ENCODE results near the gene CLK2. TPM values are rescaled to one million over a fixed set of nuclear protein-coding genes. Genes with fewer than 3 reads are reported as not detected.

CLK2 gene
- total and polyA plus RNA-seq, 2 donors (not counting 3 experiments of a cell fraction or from before 2014, with no cell fraction given) = 69.1 to 80.9 TPM

DNA sequence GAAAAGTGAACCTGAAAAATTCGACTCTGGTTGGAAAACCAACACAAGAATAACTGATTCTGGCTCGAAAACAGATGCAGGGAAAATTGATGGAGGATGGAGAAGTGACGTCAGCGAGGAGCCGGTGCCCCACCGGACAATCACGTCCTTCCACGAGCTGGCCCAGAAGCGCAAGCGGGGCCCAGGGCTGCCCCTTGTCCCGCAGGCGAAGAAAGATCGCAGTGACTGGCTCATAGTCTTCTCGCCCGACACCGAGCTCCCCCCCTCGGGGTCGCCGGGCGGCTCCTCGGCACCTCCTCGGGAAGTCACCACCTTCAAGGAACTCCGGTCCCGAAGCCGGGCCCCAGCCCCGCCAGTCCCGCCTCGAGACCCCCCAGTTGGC is 49.3 kb upstream of the CLK2 start:
- BruUV-seq (replicated peaks) = no TSS peak

More for the DNA sequence above, 49.3 kb upstream of the CLK2 start:
- no peak overlapping the region for H3K9ac ChIP-seq (replicated peaks; ENCODE audit: extremely low read depth, insufficient read depth, low read length)
- peak; percentile 57 for DNase-seq (ENCODE audit: low read depth, low spot score)
- ChIA-PET CTCF (interaction anchor here (1.1 to 7.2 kb wide), 8 partner anchors 15 to 116 kb away, joined by 3 to 115 read pairs (median 6); partner anchors contain the start of genes CLK2 and FDPS), POLR2A (interaction anchor here (1.4 to 2.6 kb wide), 2 partner anchors 50 to 72 kb away, joined by 8 to 12 read pairs; partner anchors contain the start of gene CLK2)
- intact Hi-C loops (cut with micrococcal nuclease) (loop anchor here (5.0 kb wide), 1 partner anchor 325 kb away; no protein-coding TSS in a partner anchor), dilution Hi-C loops (cut with MboI; ENCODE audit: extremely low pct_ligation_motif_present, low sequenced_read_pairs) (no loop called here)
- H4K20me1 ChIP-seq (replicated peaks; ENCODE audit: control insufficient read depth, extremely low read depth, insufficient read depth, low read length) = no peaks in the 10 kb centered on the region
- no peak overlapping the region for H2AFZ ChIP-seq (ENCODE audit: low read depth, low read length)
- H3K4me2 ChIP-seq (ENCODE audit: insufficient read depth, low read length) = peak overlapping the region; percentile 48
- no peaks in the 10 kb centered on the region for H3K27me3 ChIP-seq (ENCODE audit: control insufficient read depth in 2 of 2, insufficient read depth in 2 of 2, low read length in 2 of 2)
- peaks cover 41% of the 10 kb centered on the region for H3K4me1 ChIP-seq (ENCODE audit: control insufficient read depth, extremely low read depth, insufficient read depth, low read length)
- H3K4me3 ChIP-seq (replicated peaks in 1 of 3; ENCODE audit: insufficient read depth in 1 of 3, low read depth in 1 of 3, low read length in 3 of 3) = peak overlapping the region in 2 of 3 experiments; percentile 18 to 76
- no peaks in the 10 kb centered on the region for H3K79me2 ChIP-seq (ENCODE audit: control insufficient read depth, insufficient read depth, low read length)
- peak overlapping the region; percentile 43 for H3K27ac ChIP-seq (ENCODE audit: insufficient read depth, low read depth, low read length)
- TF ChIP-seq POLR2AphosphoS5 (IDR thresholded peaks at IDR 0.05; ENCODE audit: insufficient read depth, low read depth, low read length) (no peak), EZH2 (IDR thresholded peaks at IDR 0.05; ENCODE audit: borderline replicate concordance, low read depth, low read length, severe bottlenecking) (no peak), GATA2 (IDR thresholded peaks at IDR 0.05; ENCODE audit: insufficient read depth, insufficient read length, low read depth, low read length) (no peak), MYC (IDR thresholded peaks at IDR 0.05; ENCODE audit: low read depth, low read length) (no peak), JUN (IDR thresholded peaks at IDR 0.05; ENCODE audit: borderline replicate concordance, insufficient read depth, insufficient read length, low read depth) (no peak), MAX (IDR thresholded peaks at IDR 0.05; ENCODE audit: insufficient read depth, insufficient read length) (no peak), POLR2A (IDR thresholded peaks at IDR 0.05; ENCODE audit: low read depth, low read length) (no peak), FOS (IDR thresholded peaks at IDR 0.05; ENCODE audit: borderline replicate concordance, insufficient read depth, low read length) (no peak)
- TF ChIP-seq, protein P1, sequence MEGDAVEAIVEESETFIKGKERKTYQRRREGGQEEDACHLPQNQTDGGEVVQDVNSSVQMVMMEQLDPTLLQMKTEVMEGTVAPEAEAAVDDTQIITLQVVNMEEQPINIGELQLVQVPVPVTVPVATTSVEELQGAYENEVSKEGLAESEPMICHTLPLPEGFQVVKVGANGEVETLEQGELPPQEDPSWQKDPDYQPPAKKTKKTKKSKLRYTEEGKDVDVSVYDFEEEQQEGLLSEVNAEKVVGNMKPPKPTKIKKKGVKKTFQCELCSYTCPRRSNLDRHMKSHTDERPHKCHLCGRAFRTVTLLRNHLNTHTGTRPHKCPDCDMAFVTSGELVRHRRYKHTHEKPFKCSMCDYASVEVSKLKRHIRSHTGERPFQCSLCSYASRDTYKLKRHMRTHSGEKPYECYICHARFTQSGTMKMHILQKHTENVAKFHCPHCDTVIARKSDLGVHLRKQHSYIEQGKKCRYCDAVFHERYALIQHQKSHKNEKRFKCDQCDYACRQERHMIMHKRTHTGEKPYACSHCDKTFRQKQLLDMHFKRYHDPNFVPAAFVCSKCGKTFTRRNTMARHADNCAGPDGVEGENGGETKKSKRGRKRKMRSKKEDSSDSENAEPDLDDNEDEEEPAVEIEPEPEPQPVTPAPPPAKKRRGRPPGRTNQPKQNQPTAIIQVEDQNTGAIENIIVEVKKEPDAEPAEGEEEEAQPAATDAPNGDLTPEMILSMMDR (IDR thresholded peaks at IDR 0.05; ENCODE audit: extremely low read depth in 1 of 2, insufficient read depth in 1 of 2, low read depth in 1 of 2, low read length in 2 of 2) = no peak
- peaks cover 13 to 24% of the 10 kb centered on the region in 2 experiments for H3K36me3 ChIP-seq (ENCODE audit: control insufficient read depth in 2 of 2, extremely low read depth in 1 of 2, insufficient read depth in 2 of 2, low read length in 2 of 2)
- no peaks in the 10 kb centered on the region for H3K9me3 ChIP-seq (replicated peaks; ENCODE audit: control insufficient read depth, insufficient read depth, low read length)
- peak; percentile 42 for FAIRE-seq
- H3K9me1 ChIP-seq (replicated peaks; ENCODE audit: control insufficient read depth, extremely low read depth, insufficient read depth, low read length) = no peaks in the 10 kb centered on the region

Measured in endothelial cell of umbilical vein (primary cell).